PC-9 (cell line): ENCODE measurements around the gene LZTS2.

ENCODE experiments used
- EZH2 ChIP-seq: fragments of 200-600 bp; sonication (generic); IDR thresholded peaks from 2 replicates; pipeline ENCODE4 v1.8.0; 2017; ENCODE audit warnings: antibody characterized with exemption, low read depth
- TF ChIP-seq, protein P1 (sequence below): fragments of 200-600 bp; sonication (generic); conservative IDR thresholded peaks from 2 replicates; pipeline ENCODE4 v1.6.1; 2017; ENCODE audit warnings: mixed run types, antibody characterized with exemption, mild to moderate bottlenecking, moderate library complexity

DNA sequence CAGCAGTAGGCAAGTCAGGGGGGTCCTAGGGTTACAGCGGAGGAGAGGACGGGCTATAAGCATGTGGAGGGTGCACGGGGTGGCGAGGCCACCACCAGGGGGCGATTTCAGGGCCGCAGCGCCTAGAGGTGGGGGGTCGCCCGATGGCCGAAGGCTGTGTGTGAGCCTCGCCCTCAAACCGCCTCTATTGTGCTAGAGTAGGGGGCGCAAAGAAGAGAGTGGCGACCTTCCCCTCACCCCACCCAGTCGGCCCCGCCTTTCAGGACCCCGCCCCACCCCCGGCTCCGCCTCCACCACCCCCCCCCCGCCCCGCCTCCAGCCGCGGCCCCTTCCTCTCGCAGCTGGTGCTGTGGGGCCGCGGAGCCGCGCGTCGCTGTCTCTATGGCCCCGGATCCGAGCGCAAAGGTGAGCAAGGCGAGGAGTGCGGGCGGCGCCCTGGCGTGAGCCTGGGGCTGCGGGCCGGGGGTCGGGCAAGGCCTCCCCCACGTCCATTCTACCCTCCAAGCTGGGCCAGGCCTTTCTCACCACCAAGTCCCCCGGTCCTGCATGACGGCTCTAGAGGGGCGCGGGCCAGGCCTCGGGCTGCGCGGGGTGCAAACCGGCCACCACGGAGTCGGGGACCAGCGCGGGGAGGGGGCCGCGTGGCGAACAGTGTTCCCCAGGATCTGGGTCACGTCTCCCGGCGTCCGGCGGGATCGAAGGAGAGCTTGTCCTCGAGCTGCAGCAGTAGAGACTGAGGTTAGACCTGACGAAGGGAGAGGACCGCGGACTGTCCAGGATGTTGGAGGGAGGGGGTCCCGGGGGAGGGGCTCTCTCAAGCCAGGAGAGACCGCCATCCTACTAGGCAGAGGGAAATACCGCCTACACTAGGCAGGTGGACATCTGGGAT, 30.2 kb upstream of the LZTS2 start, which contains the start of gene SEMA4G:
- no peak for TF ChIP-seq EZH2
- TF ChIP-seq, protein P1, sequence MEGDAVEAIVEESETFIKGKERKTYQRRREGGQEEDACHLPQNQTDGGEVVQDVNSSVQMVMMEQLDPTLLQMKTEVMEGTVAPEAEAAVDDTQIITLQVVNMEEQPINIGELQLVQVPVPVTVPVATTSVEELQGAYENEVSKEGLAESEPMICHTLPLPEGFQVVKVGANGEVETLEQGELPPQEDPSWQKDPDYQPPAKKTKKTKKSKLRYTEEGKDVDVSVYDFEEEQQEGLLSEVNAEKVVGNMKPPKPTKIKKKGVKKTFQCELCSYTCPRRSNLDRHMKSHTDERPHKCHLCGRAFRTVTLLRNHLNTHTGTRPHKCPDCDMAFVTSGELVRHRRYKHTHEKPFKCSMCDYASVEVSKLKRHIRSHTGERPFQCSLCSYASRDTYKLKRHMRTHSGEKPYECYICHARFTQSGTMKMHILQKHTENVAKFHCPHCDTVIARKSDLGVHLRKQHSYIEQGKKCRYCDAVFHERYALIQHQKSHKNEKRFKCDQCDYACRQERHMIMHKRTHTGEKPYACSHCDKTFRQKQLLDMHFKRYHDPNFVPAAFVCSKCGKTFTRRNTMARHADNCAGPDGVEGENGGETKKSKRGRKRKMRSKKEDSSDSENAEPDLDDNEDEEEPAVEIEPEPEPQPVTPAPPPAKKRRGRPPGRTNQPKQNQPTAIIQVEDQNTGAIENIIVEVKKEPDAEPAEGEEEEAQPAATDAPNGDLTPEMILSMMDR: no peak; the same call in 1 of the 2 replicates
